GM19035 (cell line): ENCODE measurements around the gene PSAP.
A peak's percentile ranks its signal among the peaks of the same experiment; 100 is the strongest.

Experiments
- ATAC-seq: cut with Tn5 transposase; IDR thresholded peaks from one replicate; pipeline ENCODE4 v1.9.1; 2021; ENCODE audit not compliant: unreplicated experiment

PSAP gene

GRCh38 chr10:71810048-71810750 lies 40.9 kb downstream of the PSAP start:
- no peak for ATAC-seq

GRCh38 chr10:71809628-71810027 lies 41.4 kb downstream of the PSAP start:
- ATAC-seq, result no peak

GRCh38 chr10:71807557-71808510 lies 43.2 kb downstream of the PSAP start:
- no peak for ATAC-seq

DNA sequence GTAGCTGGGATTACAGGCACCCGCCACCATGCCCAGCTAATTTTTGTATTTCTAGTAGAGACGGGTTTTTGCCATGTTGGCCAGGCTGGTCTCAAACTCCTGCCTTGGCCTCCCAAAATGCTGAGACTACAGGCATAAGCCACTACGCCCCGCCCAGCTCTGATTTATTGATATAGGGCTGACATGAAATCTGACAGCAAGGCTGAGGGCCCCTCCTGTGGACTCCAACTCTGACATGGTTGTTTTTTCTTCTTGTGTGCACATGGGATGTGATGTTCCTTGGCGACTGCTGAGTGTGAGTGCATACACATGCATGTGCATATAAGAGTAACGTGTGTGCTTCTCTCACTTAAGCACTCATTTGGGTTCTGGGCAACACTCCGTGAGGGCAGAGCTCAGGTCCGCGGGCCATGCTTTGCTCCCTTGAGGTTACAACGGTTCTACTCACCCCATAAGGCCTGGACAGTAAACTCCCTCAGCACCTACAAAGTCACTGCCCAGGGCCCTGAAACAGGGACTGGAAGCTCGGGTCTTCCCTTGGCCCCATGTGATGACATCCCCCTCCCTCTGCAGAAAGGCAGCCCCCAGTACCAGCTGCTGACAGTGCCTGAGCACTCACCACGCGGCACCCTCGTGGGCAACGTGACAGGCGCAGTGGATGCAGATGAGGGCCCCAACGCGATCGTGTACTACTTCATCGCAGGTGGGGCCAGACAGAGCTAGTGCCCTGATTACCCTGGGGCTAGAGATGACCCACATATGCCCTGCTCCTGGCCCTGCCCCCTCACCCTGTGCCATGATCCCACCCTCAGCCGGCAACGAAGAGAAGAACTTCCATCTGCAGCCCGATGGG lies 44.1 kb downstream of the PSAP start:
- no peak for ATAC-seq

DNA sequence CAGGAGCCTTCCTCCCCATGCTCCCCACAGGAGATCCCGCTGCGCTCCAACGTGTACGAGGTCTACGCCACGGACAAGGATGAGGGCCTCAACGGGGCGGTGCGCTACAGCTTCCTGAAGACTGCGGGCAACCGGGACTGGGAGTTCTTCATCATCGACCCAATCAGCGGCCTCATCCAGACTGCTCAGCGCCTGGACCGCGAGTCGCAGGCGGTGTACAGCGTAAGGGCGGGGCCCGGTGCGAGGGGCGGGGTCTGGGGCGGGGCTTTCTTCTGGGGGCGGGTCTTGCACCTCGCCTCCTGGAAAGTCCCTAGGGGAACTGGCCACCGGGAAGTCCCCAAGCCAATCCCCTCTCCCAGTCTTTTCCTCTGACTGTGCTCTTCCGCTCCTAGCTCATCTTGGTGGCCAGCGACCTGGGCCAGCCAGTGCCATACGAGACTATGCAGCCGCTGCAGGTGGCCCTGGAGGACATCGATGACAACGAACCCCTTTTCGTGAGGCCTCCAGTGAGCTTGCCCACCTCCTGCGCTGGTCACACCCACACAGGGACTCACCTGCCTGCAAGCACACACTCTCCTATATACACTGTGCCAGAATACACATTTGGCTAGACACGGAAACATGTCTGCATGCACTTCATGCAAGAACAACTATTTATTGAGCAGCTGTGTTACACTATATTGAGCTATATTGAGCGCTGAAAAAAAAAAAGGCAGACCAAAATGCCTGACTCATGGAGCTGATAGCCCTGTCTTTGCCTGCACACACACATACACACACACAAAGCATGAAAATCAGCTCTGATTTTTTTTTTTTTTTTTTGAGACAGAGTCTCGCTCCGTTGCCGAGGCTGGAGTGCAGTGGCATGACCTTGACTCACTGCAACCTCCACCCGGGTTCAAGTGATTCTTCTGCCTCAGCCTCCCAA lies 45.0 kb downstream of the PSAP start:
- no peak for ATAC-seq

GRCh38 chr10:71804077-71804476 lies 47.0 kb downstream of the PSAP start:
- ATAC-seq, result no peak

GRCh38 chr10:71802715-71803488 lies 48.1 kb downstream of the PSAP start:
- no peak for ATAC-seq

- ATAC-seq, result no peak
Measured at GRCh38 chr10:71802235-71802634, 48.8 kb downstream of the PSAP start.

DNA sequence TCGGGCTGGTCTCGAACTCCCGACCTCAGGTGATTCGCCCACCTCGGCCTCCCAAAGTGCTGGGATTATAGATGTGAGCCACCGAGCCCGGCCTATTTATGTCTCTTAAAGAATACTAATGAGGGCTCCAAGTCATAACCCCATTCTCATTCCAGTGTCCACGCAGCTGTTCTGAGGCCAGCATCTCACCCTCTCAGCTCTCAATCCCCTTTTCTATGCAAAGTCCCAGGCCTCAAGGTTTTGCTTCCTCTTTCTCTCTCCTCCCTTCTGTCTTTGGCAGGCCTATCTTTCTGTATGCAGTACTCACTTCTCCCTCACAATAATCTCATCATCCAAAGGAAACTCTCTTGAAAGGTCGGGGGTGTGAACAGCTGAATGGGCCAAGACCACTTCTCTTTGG lies 49.7 kb downstream of the PSAP start:
- ATAC-seq, result peak; percentile 88

DNA sequence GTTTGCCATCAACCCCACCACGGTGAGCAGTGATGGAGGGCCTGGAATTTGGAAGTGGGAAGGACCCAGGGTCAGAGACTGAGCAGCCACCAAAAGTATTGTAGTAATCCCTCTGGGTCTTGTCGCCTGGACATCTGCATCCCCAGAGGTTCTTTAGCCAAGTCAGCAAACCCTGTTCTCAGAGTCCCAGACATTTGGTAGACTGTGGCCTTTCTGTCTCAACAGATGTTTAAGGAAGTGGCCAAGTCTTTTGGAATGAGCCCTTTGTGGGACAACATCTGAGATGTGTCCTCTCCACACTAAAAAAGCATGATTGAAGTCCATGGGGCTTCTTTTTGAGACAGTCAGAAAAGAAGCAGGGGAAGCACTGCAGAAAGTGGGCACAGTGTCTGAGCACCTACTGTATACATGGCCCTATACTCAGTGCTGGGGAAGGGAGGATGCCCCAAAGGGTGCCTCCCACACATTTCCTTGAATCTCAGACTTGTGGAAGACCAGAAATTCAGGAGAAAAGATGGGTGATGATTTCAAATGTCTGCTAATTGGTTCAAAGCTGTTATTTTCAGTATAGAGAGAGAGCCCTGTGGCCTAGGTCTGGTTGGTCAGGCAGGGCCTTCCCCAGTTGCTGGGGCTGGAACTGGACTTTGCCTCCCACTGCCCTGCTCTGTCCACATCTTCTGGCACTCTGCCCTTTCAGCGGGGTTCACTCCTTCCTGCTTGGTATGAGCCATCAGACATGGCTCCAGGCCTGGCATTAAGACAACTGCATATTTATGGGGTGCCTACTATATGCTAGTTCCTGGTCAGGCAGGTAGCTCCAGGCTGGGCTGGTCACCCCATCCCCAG lies 51.2 kb downstream of the PSAP start:
- no peak for ATAC-seq

- ATAC-seq, result no peak
Measured at GRCh38 chr10:71799112-71799511, 51.9 kb downstream of the PSAP start.

GRCh38 chr10:71798308-71798624 lies 52.8 kb downstream of the PSAP start:
- ATAC-seq, result no peak

GRCh38 chr10:71797533-71798307 lies 53.3 kb downstream of the PSAP start:
- ATAC-seq, result no peak

DNA sequence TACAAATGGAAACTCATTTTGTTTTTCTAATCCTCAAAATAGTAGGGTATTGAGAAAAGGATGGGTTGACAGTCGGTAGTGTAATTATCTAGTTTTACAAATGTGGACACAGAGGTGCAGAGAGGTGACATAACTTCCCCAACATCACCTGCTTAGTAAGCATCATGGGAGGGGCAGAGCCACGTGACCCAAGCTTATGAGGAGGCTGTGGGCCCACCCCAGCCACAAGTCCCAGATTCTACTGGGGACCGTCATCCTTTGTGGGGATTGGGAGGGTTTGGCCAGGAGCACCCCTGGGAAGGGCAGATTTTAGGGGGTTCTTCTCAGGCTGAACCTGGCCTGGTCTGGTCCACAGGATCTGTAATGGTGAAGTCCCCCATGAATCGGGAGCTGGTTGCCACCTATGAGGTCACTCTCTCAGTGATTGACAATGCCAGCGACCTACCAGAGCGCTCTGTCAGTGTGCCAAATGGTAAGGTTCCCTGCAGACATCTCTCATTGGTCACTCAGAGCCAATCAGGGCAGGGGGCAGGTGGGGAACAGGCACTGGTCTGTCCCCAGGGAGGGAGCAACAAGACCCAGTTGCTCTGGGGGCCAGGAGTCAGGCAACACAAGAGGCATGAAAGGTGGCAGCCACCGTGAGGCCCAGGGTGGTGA lies 54.2 kb downstream of the PSAP start:
- ATAC-seq, result no peak

- no peak for ATAC-seq
Measured at GRCh38 chr10:71795248-71795647, 55.8 kb downstream of the PSAP start.

GRCh38 chr10:71790749-71791440 lies 60.2 kb downstream of the PSAP start:
- ATAC-seq, result no peak

DNA sequence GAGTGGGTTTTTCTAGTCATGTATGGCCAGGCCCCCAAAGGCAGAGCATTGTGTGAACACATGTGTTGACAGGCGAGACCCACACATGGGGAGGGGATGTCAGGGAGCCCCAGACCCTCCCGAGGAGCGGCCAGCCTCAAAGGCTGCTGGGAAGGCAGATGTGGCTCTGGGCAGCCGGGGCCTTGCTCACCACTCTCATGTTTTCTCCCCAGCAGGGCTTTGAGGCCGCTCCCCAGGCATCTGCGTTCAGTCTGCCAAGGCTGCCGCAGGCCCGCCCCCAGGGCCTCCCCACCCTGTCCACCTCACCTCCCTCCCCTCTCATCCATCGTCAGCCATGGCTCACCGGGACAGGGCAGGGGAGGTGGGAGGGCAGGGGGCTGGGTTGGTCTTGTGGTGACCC lies 61.2 kb downstream of the PSAP start:
- ATAC-seq, result no peak
